Right lung (tissue), 5 donors: Measurements from ENCODE around the gene GPR22. TPM values are rescaled to one million over a fixed set of nuclear protein-coding genes. Genes with fewer than 3 reads are reported as not detected.

Source experiments
- DNase-seq, 2 donors: peaks; one replicate each; pipeline ENCODE4 v3.0.0-alpha.2; 2013
- polyA plus RNA-seq, 5 donors: library from polyadenylated mRNA; unstranded; fragments of 120-200 nt; gene quantifications; one replicate each; pipeline versions ENCODE4 v1.2.1 to v1.2.3, GENCODE V29; 2013; ENCODE audit warnings: inconsistent platforms in 1 of 5, low replicate concordance in 1 of 5; ENCODE audit not compliant: insufficient read length in 5 of 5, insufficient read depth in 1 of 5

The GPR22 gene
- polyA plus RNA-seq, 5 donors = 0.06 to 0.09 (median 0.07) TPM; not detected in 1

DNA sequence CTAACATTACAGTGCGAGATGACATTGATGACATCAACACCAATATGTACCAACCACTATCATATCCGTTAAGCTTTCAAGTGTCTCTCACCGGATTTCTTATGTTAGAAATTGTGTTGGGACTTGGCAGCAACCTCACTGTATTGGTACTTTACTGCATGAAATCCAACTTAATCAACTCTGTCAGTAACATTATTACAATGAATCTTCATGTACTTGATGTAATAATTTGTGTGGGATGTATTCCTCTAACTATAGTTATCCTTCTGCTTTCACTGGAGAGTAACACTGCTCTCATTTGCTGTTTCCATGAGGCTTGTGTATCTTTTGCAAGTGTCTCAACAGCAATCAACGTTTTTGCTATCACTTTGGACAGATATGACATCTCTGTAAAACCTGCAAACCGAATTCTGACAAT, 4.3 kb downstream of the GPR22 start:
- no peak for DNase-seq

DNA sequence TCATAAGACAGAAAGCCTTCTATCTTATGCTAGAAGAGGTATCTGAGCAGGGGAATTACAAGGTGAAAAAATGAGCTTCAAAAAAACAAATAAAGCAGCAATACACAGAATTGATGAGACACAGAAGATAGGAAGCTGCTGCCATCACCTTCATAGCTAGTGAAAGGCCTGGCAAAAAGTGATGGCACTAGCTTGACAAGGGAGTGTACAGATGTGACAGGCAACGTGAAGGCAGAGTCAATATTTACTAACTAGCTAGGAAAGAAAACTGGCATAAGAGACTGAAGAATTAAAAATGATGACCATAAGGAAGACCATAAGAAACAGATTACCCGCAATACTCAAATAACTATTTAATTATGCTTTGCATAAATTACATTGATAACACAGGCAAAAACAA, 9.4 kb downstream of the GPR22 start:
- DNase-seq = no peak

GRCh38 chr7:107480932-107481331, 11.1 kb downstream of the GPR22 start:
- DNase-seq = no peak

GRCh38 chr7:107482571-107482970, 12.7 kb downstream of the GPR22 start:
- no peak for DNase-seq

DNA sequence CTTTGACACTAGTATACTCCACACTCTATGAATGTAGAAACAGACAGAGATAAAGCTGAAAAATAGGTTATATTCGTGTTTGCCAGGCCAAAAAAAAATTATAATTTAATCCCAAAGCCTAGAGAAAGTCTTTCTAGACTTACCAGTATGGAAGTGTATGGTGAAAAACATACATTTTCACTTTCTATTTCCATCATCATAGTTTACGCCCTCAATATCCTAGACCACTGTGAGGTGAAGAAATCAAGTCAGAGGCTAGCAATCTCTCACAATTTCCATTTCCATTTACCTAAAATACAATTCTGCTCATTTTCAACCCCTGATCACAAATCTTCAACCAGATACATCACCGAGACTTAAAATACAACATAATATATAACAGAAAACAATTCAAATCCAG, 16.2 kb downstream of the GPR22 start:
- DNase-seq = no peak

- DNase-seq = no peak
These were observed 23.0 kb downstream of the GPR22 start for GRCh38 chr7:107492875-107493274.

- DNase-seq = no peak
These were observed 24.5 kb downstream of the GPR22 start for GRCh38 chr7:107494315-107494751.

GRCh38 chr7:107494884-107495283, 25.0 kb downstream of the GPR22 start:
- DNase-seq = no peak

- DNase-seq = no peak
These were observed 25.7 kb downstream of the GPR22 start for GRCh38 chr7:107495516-107495915.

DNA sequence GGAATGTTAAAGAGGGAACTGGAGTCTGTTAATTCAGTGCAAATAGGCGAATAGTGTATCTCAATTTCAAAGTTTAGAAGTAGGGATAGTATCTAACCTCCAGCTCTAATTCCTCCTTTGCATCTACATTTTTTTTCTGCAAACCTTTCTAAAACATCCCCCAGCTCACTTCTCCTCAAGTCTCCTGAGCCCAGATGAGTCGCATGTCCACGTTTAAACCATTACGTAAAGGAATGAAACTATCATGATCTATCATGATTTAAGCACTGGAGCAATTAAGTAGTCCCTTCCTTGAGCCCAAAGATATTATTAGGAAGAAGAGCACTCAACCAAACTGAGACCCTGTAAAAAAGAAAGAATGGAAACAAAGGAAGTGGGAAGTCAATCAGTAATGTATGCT, 29.9 kb downstream of the GPR22 start:
- no peak for DNase-seq

DNA sequence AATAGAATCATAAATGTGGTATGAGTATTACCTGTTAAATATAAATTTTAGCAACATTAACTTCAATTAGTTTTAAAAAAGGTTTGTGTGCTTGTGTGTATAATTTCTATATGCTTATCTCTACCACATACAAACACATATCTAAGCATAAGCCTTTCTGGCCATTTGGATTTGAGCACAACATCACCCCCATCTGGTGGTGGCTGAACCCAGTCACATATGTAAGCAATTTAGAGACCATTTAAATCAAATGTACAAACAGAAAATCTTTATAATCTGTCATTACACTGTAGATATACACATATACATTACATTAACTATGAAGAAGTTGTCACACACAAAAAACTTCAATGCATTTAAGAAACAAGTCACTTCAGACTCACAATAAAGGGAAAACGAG, 31.7 kb downstream of the GPR22 start:
- DNase-seq = no peak

DNA sequence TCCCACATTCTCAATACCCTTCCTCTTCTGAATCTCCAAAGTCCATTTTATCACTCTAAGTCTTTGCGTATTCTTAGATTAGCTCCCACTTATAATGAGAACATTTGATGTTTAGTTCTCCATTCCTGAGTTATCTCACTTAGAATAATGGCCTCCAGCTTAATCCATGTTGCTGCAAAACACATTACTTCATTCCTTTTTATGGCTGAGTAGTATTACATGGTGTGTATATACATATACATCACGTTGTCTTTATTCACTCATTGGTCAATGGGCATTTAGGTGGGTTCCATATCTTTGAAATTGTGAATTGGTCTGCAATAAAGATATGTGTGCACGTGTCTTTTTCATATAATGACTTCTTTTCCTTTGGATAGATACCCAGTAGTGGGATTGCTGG, 32.3 kb downstream of the GPR22 start:
- DNase-seq = no peak

GRCh38 chr7:107502797-107503196, 32.9 kb downstream of the GPR22 start:
- DNase-seq = no peak

DNA sequence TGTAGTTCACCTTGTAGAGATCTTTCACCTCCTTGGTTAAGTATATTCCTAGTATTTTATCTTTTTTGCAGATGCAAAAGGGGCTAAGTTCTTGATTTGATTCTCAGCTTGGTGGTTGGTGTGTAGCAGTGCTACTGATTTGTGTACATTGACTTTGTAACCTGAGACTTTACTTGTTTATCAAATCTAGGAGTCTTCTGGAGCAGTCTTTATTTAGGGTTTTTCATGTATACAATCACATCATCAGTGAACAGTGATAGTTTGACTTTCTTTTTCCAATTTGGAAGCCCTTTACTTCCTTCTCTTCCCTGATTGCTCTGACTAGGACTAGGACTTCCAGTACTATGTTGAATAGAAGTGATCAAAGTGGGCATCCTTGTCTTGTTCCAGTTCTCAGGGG, 33.8 kb downstream of the GPR22 start:
- DNase-seq = no peak

- DNase-seq = no peak
These were observed 35.5 kb downstream of the GPR22 start for GRCh38 chr7:107505362-107505761.

GRCh38 chr7:107505997-107506673, 36.3 kb downstream of the GPR22 start:
- DNase-seq = peak in 1 of 2 donors; percentile 23

DNA sequence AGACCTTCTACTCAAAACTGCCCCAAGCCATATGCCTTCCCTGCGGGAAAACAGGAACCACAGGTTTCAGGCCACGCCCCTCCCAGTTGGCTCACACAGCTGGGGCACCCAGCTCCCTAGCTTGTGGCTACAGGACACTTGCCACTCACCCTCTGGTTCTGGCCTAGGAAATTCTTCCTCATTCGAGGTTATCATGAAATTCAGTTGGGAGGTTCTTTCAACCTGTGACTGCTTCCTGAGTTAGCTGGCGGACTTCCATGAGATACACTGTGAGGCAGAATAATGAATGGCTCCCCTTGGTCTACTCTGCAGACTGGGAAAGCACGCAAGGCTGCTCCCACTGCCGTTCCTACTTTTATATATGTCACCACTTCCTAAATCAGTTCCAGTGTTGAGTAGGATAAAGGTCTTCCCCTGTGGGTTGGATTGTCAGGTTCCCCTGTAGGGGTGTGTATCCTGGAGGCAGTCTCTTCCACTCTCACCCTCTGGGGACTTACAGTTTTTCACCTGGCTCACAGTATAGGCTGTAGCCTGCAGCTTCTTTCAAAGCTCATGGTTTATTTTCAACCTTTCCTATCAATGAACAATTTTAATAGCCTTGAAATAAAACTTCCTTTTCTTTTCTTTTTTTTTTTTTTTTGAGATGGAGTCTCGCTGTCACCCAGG, 37.0 kb downstream of the GPR22 start:
- no peak for DNase-seq

Other genes starting within 250 kb of the GPR22 start
- 10 to 100 TPM; 24.7 to 35.3 (median 32.1) TPM for gene COG5, start 93.9 kb downstream of the GPR22 start, polyA plus RNA-seq
- gene DUS4L, start 93.9 kb downstream of the GPR22 start, polyA plus RNA-seq = 10 to 100 TPM; 12.5 to 20.2 (median 17.6) TPM
- 10 to 100 TPM; 40.0 to 64.9 (median 52.9) TPM for gene BCAP29, start 110.2 kb downstream of the GPR22 start, polyA plus RNA-seq
- gene SLC26A4, start 190.8 kb downstream of the GPR22 start, polyA plus RNA-seq = 1 to 10 TPM; 1.0 to 2.2 (median 1.3) TPM